NCI-H2227 treated with DMSO at 0.1 percent for 48 hours (cell line): Measurements from ENCODE around the gene GALNT15.
A peak's percentile ranks its signal among the peaks of the same experiment; 100 is the strongest.

Experiments used
- DNase-seq: peaks from one replicate; lab custom pipeline; 2025; lab: John Stamatoyannopoulos, UW

GALNT15 gene, protein sequence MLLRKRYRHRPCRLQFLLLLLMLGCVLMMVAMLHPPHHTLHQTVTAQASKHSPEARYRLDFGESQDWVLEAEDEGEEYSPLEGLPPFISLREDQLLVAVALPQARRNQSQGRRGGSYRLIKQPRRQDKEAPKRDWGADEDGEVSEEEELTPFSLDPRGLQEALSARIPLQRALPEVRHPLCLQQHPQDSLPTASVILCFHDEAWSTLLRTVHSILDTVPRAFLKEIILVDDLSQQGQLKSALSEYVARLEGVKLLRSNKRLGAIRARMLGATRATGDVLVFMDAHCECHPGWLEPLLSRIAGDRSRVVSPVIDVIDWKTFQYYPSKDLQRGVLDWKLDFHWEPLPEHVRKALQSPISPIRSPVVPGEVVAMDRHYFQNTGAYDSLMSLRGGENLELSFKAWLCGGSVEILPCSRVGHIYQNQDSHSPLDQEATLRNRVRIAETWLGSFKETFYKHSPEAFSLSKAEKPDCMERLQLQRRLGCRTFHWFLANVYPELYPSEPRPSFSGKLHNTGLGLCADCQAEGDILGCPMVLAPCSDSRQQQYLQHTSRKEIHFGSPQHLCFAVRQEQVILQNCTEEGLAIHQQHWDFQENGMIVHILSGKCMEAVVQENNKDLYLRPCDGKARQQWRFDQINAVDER

DNA sequence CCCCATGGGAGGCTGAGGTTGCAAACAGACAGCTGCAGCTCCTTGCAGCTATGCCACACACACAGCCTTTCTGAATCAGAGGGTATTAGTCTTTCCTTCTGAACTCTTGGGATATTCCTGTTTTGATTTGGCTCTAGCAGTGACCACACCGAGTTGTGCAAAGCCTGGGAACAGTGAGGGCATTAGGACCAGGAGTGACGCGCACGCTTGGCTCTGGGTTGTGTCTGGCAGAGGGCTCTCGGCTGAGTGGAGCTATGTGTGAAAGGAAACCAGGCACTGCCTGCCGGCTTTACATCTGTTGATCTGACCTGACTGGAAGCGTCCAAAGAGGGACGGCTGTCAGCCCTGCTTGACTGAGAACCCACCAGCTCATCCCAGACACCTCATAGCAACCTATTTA is at the start of gene GALNT15:
GALNT15 (plus strand) TSS at position 292 of the 400 bp plus-strand sequence. CDS start 472 bp downstream, outside the sequence.
- DNase-seq, result no peak

DNA sequence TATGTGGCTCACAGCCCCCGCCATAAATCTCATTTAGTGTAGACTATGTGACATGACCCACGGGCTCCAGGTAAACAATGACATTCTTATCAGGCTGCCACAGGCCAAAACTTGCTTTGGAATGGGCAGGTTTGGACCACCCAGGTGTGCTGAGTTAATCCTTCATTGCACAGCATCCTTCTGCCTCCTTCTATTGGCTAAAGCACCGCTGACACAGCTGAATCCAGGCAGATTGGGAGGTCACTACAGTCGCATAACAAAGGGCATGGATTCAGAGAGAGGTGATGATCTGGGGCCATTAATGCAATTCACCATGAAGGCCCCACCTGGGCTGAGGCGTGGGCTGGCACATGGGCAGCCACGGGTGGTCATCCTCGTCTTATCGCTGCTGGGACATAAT is 47.8 kb upstream of the GALNT15 start:
- DNase-seq, result no peak

DNA sequence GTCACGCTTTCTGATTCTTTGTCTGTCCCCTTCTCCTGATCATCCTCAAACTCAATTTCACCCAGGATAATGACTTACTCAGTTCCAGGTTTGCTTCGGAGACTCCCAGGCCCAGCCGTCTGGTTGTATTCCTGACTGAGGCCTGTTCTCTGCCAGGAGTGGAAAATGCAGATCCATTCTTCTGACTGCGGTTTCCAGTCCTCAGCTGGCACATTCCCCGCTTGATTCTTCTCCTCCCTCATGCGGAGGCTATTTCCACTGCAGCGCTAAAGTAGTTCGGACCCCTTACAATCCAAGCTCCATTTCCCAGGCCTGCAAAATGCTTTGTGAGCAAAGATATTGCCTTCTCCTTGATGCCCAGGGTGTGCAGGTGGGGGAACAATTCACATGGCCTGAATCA is 47.2 kb upstream of the GALNT15 start:
- no peak for DNase-seq

DNA sequence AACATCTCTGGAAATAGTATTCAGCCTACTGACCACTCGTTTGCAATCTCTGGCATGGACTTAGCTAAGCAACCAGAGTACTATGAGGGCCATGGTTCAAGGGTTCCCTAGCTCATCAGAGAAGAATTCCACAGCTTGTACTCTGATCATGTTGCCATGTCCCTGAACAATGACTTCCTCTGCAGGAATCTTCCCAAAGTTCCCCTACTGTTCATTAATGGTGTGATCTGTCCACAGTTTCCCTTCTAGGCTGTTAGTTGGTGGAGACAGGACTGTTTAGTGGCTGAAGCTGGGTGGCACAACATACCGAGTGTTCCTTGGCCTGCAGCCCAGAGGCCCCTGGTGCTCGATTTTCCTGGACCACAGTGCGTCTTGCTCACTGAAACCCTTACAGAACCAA is 44.4 kb upstream of the GALNT15 start:
- no peak for DNase-seq

DNA sequence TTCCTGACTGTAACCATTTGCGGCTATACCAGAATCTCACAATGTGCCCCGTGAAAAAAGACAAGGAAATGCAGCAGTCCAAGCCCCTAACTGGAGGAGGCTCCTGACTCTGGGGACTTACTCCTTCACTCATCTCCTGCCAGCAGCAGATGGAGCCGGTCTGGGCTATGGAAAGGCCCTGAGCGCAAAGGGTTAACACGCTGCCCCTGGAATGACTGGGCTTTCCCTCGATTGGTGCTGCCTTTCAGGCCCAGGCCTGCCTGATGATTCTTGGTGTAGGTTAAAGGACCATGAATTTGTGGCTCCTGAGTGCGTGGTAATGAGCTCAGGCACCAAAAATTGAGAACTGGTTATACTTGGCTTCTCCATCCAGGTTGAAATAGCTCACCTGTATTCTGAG is 42.3 kb upstream of the GALNT15 start:
- no peak for DNase-seq

DNA sequence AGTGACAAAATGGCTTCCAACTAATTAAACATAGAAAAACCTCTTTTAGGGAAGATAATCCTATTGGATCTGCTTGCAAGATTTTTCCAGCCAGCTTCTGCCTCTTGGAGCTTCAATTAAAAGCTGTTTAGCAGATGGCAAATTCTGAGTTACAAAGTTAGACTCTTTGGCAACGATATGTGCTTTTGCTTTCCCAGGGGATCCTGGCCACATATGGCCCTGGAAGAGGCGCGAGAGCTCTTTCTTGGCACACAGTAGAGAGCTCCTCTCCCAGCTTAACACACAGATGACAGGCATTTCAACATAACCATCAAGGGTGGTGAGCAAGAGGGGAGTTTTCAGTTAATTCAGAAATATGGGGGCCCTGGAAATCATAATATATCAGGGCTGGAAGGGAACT is 41.6 kb upstream of the GALNT15 start:
- no peak for DNase-seq

DNA sequence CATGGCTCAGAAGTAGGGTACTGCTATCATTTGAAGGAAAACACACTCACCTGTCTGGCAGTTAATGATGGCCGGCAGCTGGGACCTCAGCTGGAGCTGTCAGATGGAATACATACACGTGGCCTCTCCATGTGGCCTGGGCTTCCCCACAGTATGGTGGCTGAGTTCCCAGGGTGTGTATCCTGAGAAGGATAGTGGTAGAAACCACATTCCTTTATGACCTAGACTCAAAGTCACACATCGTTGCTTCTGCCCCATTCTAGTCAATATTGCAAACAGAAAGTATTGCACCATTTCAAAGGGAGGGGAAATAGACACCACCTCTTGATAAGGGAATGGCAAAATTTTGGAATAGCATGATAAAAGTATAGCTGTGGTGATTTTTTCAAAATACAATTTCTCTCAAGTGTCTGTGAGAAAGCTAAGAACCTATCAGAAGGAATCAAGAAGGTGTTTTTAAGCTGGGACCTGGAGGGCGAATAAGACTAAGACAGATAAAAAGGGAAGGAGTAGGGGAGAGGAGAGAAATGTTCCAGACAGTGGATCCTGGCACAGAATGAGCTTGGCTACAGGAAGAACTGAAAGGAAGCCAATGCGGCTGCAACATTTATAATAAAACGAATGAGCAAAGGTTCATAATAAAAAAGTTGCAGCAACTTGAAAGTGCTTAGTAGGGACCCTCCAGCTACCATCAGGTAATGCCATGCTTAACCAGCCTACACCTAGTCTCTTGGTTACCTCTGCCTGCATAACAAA is 40.1 kb upstream of the GALNT15 start:
- no peak for DNase-seq

DNA sequence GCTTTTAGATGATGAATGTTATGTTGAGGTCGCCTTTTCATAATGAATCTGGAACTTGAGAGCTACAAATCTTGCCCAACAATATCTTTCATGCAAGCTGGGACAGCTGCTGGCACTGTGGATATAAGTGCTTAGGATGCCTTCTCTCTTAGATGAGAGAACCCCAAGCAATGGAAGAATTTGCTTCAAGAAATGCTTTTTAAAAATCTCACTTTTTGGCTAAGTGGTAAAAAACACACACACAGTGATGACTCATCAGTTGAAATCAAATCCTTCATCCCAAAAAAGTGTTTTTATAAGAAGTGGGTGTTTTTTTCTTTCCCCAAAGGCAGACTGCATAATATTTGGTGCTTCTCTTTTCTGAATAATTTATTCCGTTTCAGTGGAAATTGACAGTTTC is 38.4 kb upstream of the GALNT15 start:
- no peak for DNase-seq

DNA sequence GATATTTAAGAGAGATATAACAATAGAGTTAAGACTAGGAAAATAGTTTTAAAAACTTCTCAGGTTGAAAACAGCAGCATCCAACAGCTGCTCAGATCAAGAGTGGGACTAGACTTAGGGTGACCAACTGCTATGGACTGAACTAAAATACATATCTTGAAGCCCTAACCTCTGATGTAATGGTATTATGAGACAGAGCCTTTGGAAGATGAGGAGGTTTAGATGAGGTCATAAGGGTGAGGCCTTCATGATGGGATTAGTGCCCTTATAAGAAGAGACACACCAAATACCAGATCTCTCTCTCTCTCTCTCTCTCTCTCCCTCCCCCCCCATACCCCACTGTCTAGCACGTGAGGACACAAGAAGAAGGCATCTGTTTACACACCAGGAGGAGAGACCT is 37.4 kb upstream of the GALNT15 start:
- no peak for DNase-seq

DNA sequence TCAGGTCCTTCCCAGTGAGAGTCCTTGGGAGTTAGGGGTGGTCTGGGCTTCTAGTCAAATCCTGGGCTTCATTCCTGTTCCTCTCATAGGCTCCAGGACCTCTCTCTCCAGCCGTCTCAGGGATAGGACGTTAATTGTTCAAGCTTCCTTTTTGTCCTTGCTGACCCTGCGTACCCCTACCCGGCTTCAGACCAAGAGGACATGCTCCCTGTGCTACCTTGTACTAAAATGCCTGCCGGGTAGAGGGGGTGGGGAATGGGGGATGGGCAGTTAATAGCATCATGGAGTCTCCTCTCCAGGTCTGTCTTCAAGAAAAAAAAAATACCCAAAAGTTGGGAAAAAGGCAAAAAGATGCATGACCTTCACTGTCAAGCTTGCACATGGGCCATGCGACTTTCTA is 36.5 kb upstream of the GALNT15 start:
- no peak for DNase-seq

DNA sequence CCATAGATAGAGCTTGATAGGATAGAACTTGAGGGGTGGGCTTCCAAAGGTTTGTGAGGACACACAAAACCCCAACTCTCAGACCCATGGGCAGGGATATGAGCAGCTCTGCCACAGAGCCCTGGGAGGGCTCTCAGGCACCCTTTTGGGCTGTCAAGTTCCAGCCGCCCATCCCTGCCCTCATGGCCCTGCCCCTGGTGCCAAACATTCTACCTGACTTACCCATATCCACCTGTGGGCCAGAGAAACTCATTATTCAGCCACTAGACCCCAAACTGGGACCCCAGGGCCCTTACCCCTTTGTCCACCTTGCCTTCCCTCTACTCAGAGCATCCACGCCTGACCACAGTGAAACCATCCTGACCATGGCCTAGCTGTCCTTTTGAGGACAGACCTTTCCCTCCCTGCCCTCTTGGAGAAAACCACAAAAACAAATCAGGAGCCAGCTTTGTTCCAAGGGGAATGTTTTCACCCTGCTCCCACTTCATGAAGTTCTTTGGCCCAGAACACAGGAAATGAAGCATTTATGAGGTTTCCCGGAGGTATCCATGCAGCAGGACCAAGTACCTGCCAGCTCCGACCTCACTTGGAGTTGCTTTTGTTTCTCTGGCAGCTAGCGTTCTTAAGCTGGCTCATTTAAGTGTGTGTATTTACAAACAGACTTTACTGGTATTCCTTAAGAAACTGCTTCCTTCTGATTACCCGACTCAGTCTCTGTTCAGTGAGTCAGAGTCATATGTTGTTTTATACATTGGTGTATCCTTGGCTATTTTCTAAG is 34.2 kb upstream of the GALNT15 start:
- no peak for DNase-seq

DNA sequence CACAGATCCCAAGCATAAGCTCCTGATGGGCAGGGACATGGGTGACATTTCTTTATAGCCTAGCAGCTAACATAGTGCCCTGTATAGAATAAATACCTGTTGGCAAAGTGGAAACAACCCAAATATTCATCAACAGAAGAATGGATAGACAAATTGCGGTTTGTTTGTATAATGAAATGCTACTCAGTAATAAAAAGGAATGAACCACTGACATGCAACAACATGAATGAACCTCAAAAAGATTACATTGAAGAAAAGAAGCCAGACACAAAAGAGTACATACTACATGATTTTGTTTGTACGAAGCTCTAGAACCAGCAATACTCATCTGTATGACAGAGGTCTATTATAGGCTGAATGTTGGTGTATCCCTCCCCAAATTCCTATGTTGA is 33.6 kb upstream of the GALNT15 start:
- DNase-seq, result no peak

DNA sequence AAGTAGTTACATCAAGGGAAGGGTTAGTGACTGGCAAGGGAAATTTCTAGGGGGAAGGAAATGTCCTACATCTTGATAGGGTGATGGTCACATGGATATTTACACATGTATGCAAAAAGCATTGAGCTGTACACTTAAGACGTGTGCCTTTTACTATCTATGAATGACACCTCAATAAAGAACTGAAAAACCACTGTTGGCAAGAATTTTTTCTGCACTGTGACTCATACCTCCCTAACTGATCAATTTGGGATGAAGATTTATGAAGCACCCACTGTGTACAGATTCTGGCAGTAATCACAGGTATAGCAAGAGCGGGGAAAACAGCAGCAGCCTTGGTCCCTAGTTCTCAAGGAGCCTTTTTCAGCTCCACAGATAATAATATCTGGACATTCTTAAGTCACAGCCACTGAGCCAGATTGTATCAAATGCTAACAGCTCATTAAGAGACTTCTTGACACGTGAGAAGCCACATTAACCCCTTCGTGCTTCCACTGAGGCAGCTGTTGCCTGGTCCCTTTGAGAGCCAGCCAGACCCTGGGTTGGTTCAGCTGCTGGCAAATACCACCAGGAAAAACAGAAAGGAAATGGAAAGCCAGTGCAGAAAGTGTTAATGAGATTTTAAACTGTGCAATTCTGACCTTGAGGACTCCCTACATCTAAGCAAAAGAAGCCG is 32.0 kb upstream of the GALNT15 start:
- no peak for DNase-seq

DNA sequence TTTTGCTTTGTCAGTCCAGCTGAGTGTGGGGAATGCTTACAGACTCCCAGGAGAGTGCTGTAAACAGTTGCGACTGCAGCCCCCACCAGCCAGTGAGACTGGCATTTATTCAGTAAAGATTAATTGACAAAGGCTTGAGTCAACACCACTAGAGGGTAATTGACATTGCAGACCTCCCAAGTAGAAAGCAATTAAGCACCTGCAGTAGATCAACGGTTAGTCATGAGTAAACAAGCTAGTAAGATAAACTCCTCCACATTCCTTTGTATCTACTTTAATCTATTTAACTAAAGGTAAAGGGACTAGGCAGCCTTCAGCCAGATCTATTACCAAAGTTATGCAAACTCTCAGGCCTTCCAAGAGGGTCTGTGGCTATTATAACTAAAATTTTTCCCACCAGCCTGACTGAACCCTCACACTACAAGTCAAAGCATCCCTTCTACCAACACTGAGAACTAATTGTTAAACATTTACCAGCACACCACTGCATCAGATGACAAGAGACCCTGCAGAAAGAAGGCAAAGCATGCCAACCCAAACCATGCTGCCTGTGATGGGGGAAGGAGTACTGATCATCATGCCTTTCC is 30.5 kb upstream of the GALNT15 start:
- DNase-seq, result no peak

DNA sequence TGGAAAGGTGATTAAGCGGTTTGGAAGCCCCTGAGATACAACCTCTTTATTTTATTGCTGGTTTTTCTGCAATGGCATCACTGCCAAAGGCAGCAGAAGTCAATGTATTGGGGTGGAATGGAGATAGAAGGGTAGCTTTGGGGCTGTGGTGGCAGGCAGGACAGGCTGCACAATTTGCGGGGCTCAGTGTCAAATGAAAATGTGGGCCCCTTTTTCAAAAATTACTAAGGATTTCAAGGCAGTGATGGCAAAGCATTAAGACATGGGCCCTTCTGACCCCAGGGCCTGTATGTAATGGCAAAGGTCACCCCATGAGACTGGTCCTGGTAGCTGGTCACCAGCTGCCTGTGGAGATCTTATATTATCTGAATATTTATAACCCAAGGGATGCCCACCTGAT is 29.3 kb upstream of the GALNT15 start:
- no peak for DNase-seq

DNA sequence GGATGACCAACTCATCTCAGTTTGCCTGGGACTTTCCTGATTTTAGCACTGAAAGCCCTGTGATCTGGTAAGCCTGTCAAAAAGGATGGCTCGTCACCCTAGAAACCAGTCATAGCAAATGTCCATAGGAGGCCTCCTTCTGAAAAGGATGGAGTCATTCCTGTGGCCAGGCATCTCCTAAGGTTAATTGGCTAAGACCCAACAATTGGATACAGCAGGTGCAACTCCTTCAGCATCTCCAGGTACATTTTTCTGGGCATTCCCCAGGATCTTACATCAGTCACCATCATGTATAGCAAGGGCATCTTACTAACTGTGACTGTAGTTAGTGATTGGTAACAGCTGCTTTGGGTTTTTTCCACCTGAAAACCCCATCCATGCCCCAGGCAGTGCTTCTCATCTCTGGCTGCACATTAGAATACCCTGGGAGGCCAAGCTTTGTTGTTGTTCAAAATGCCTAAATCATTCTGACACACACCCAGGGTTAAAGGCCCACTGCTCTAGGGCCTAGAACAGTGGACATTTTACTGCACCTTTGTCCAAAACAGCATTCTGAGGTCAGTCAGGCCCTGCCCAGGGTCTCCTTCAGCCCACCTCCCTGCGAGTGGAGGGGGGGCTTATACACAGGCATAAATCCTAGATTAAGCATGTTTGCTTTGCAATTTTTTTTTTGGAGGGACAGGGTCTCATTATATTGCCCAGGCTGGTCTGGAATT is 28.3 kb upstream of the GALNT15 start:
- no peak for DNase-seq

DNA sequence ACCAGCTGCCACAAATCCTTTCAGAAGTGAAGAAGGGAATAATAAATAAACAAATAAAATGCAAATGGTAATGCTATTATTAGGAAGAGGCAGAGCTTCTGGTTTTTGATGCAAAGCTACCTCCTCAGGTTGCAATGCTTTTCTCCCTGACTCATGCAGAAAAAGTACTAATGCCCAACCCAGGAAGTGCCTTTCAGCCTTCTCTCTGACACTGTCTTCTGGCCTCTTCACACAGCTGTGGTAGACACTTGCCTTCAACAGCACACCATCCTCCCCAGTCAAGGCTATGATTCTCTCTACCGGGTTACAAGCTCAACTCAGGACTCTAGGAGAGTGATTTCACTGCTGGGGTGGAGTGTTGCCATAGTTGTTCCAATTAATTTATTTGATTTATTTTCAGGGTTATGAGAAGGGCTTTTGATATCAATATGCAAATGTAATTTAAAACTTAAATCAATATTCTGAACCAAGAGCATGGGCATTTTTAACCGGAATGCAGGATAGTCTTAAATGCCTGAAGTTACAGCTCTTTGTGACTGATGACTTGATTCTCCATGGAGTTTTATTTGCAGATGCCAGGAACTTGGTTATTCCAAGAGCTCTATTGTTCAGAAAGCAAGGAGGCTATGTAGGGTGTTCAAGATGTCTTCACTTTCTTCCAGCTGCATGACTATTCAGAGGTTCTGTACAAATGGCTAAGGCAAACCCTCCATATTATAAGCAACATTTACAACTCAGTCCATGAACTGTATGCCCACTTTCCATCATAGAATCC is 27.1 kb upstream of the GALNT15 start:
- DNase-seq, result no peak

DNA sequence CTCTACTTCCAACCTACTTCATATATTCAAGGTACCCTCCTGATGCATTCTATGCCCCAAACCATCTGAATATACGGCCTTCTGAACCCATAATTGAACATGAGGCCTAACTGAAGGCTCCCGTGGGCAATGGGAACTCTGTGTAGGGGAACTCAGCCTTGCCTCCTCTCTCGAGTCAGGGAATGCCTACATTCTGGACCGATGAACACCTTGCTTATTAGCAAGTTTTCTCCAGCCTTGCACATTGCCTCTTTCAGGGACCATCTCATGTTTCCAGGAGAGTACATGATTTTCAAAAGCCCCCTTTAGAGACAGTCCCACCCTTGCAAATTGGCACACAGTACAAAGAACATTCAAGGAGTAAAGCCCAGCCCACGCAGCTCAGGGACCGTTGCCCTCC is 26.3 kb upstream of the GALNT15 start:
- DNase-seq, result no peak

DNA sequence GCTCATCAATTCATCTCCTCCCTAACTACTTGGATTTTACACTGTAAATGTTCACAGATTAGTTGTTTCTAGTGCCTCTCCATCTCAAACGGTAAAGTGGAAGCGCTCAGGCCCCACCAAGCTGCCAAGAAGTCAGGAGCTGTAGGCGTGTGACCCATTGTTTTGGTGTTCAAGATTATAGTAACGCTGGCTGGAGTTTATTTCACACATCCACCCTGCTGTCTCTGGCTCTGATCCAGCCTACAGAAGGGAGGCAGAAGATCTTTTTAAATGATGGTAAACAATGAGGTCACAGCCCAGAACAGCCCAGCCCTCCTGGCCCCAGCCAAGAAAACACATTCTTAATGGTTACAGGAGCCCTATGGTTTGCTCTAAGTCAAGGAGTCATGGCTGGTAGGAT is 25.7 kb upstream of the GALNT15 start:
- peak; percentile 41 for DNase-seq

DNA sequence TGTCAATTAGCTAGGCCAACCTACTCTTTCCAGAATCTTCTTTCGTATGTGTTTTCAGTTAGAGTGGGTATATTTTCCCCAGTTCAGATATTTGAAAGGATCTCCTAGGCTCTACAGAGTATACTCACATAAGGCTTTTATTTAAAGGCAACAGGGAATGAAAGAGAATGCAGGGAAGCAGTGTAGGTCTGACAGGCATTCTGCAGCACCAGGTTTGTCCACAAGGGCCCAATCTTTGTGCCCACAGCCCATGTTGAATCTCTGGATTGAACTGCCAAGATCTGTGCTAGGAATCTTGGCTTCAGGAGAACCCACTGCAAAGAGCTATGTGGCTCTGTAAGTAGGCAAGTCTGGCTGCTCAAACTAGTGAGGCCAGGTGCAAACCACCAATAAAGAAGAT is 24.2 kb upstream of the GALNT15 start:
- no peak for DNase-seq
